GM19452 (cell line): ENCODE data around the gene MFAP1.
"Not testable (repeated sequence)": the region's sequence is repeated elsewhere in the genome, so short reads cannot be mapped to it uniquely, and the experiment has no call there.

Experiments used
- ATAC-seq: cut with Tn5 transposase; IDR thresholded peaks from one replicate; pipeline ENCODE4 v1.9.1; 2021; ENCODE audit not compliant: unreplicated experiment

Gene MFAP1

DNA sequence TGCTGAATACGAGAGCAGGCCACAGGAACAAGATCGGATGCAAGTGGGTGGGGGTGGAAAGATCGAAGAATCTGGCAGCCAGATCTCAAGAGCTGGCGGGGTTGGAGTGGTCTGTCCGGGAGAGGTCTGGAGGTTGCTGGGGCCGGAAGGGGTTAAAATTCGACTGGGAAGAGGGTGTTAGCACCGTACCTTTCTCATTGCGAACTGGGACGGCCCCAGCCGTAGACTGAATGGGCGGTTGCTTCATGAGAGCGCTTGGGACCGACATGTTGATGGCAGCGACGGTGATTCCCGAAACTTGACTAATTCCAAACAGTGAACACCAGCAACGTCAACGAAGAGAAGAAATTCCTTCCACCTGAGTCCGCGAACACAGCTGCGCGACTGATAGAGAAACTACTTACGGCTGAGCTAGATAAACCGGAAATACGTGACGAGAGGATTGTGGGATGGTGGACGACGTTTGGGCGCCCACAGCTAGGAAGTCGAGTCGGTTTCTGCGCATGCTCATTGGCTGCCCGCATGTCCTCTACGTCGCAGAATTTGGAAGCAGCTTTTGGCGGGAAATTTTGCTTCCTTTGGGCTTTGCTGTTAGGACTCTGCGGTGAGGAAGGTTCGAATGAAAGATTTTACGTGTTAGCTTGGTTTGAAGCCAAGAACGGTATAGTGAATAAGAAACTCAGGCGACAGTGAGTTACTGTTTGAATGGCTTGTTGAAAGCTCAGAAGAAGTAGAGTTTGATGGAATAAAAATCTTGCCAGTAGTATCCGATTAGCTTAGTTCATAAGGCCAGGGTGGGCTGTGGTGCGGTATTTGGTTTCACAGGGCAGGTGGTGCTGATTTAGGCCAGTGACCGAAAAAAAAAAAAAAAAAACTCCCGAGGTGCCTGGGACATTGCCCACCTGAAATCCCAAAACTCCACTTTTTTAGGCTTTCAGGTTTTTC is at the start of gene MFAP1:
TSS of gene MFAP1 (minus strand) at position 389 of the 945 bp plus-strand sequence. CDS start at position 268, 121 bp downstream.
- ATAC-seq, result peak; percentile 67

DNA sequence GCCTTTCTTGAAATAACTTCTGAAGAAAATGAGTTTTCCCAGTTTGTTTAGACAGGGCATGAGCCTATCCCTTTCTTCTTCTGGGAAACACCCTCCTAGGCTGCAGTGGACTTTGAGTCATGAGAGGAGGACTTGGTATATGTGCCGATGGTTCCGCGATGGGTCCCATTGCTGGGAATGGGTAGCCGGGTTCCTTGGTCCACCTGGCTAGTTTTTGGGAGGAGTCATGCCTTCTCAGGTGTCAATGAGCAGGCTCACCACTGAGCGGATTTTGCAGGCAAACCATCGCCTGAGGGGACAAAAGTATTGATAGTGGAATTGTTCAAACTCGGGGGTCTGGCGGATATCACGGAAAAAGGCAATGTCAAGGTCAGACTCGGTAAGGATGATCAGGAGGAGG is 49.2 kb upstream of the MFAP1 start:
- no peak for ATAC-seq

GRCh38 chr15:43872416-43873020 is 48.0 kb upstream of the MFAP1 start:
- no peak for ATAC-seq

GRCh38 chr15:43871835-43872234 is 47.3 kb upstream of the MFAP1 start:
- no peak for ATAC-seq

DNA sequence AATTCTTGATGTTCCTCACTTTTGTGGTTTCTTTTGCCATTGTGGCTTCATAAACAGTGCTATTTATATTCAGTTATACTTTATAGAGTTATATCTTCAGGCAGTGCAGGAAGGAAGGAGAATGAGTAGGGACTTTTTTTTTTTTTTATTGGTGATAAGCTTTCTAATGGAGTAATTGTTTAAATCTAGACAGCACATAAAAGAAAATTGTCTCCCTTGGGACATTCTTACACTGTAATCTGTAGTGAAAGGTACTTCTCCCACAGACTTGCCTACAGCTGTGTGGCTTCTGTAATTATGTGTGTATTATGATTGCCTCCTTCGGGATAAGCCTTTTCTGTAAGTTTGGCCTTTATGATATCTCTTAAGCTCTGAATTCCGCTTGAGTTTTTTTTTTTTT is 43.9 kb upstream of the MFAP1 start:
- ATAC-seq, result no peak

DNA sequence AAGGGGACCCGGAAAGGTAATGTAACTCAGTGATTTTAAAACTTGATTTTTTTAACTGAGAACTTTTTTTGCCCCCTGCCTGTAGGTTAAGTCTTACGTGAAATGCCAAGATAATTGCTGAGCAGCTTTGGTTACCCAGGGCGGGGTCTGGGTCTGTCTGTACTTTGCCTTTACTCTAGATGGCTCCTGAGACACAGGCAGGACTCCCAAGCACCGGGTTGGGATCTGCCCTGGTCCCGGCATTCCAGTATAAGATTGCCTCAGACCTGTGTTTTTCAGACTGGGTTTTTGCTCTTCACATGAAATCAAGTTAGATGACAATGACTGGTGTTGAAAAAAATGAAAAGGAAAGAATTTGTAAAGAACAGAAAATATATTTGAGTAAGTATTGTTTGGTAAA is 42.6 kb upstream of the MFAP1 start:
- ATAC-seq, result no peak

- not testable (repeated sequence) for ATAC-seq
Measured at GRCh38 chr15:43866636-43867035, 42.1 kb upstream of the MFAP1 start.

DNA sequence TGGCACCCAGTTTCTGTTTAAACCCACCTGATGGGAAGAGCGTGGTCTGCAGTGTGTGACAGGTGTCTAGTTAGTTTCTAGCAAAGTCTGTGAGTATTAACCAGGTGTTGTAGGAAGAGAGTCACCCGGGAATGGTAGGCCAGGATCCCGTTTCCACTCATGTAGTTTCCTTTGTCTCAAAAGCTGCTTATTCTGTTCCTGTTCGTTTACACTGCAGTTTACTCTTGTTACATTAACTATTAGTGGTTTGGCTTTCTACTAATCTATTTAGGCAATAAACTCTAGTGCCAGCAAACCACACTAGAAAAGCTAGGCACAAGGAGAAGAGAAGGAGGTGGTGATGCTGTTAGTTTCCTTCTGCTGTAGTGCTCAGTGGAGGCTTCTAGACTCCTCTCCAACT is 35.1 kb upstream of the MFAP1 start:
- ATAC-seq, result no peak

DNA sequence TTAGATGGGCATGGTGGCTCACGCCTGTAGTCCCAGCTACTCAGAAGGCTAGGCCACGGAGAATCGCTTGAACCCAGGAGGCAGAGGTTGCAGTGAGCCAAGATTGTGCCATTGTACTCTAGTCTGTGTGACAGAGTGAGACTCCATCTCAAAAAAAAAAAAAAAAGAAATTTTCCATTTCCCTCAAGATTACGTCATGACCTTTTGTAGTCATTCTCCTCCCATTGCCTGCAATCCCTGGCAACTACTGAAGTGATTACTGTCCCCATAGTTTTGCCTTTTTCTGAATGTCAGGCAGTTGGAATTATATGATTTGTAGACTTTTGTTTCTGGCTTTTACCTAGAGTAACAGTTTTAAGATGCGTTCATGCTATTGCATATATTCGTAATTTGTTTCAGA is 30.3 kb upstream of the MFAP1 start:
- ATAC-seq, result no peak

GRCh38 chr15:43852607-43853006 is 28.1 kb upstream of the MFAP1 start:
- no peak for ATAC-seq

DNA sequence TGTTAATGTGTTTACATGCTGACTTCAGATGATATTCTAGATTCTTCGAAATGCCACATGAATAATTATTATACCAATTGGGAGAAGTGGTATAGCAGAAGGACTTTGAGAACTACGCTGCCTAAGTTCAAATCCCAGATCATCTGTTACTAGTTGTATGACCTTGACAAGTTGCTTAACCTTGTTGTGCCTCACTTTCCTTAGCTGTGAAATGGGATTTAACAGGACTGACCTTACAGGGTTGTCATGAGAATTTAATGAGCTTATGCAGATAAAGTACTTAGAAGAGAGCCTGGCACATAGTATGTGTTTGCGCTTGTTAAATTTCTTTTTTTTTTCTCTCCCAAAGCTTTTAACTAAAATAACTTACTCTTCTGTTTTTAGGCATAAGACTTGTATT is 26.8 kb upstream of the MFAP1 start:
- no peak for ATAC-seq

DNA sequence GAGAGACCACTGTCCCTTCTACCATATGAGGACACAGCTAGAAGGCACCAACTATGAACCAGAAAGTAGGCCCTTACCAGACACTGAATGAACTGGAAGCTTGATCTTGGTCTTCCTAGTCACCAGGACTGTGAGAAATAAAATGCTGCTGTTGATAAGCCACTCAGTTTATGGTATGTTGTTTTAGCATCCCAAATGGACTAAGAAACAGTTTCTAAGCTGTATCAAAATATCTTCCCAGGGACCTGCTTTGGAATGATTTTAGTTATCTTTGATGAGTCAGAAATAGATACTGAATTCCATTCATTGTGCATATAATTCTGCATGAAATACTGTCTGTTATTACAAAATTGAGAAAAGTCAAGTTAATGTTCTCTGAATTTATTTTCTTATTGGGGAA is 20.9 kb upstream of the MFAP1 start:
- ATAC-seq, result no peak

- not testable (repeated sequence) for ATAC-seq
Measured at GRCh38 chr15:43832485-43832884, 8.0 kb upstream of the MFAP1 start.

GRCh38 chr15:43831519-43832052 is 7.1 kb upstream of the MFAP1 start:
- not testable (repeated sequence) for ATAC-seq

- not testable (repeated sequence) for ATAC-seq
Measured at GRCh38 chr15:43830691-43831275, 6.3 kb upstream of the MFAP1 start.

GRCh38 chr15:43829951-43830540 is 5.6 kb upstream of the MFAP1 start:
- ATAC-seq, result not testable (repeated sequence)

GRCh38 chr15:43828061-43828657 is 3.7 kb upstream of the MFAP1 start:
- no peak for ATAC-seq

DNA sequence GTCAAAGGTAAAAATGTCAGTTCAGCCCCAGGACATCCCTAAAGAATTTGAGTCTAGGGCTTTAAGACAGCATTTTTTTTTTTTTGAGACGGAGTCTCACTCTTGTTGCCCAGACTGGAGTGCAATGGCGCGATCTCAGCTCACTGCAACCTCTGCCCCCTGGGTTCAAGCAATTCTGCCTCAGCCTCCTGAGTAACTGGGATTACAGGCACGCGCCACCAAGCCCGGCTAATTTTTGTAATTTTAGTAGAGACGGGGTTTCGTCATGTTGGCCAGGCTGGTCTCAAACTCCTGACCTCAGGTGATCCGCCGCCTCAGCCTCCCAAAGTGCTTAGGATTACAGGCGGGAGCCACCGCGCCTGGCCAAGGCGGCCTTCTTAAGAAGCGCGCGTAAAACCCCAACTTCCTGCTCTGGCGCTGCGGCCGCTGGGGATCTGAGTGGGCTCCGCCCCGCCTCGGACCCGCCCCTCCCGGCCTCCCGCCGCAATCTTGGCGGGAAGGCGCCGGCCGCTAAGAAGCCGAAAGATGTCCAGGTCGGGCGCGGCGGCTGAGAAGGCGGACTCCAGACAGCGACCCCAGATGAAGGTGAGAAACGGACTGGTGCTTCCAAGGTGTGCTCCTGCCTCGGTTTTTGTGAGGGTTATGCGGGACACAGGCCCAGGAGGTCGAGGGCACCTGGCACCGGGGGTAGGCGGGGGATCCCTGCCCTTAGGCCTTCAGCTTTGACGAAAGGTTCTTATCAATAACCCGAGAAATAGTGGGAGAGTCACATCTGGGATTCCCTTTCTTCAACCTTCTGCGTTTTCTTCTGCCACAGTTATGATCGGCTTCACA is 2.2 kb upstream of the MFAP1 start, which contains the start of gene WDR76:
TSS of gene WDR76 (plus strand) at position 495 of the 834 bp plus-strand sequence. CDS start at position 526, 31 bp downstream.
- peak; percentile 64 for ATAC-seq

DNA sequence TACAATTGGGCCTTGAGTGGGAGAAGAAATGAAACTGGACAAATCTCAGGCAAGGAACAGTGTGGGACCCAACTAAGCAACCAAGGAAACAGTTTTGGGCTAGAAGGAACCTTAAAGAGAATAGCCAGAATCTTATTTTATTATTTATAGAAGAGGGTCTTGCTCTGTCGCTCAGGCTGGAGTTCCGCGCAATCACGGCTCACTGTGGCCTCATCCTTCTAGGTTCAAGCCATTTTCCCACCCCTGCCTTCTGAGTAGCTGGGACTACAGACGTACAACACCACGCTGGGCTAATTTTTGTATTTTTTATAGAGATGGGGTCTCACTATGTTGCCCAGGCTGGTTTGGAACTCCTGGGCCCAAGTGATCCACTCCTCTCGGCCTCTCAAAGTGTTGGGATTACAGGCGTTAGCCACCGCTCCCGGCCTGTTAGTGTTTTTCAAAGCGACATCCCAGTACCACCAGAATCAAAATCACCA is 1.6 kb upstream of the MFAP1 start:
- ATAC-seq, result no peak

GRCh38 chr15:43825305-43825704 is 815 bp upstream of the MFAP1 start:
- ATAC-seq, result not testable (repeated sequence)
